GM18498 (cell line): Measurements from ENCODE around the gene SYCE1L.
A peak's percentile ranks its signal among the peaks of the same experiment; 100 is the strongest.
"Not testable (repeated sequence)": the region's sequence is repeated elsewhere in the genome, so short reads cannot be mapped to it uniquely, and the experiment has no call there.

Experiments used
- ATAC-seq: cut with Tn5 transposase; IDR thresholded peaks from one replicate; pipeline ENCODE4 v1.9.1; 2021; ENCODE audit warnings: mild to moderate bottlenecking, moderate library complexity; ENCODE audit not compliant: unreplicated experiment

SYCE1L gene

GRCh38 chr16:77197747-77198146 is 1.5 kb upstream of the SYCE1L start:
- ATAC-seq = no peak

GRCh38 chr16:77206533-77206932 is 7.3 kb downstream of the SYCE1L start:
- ATAC-seq = no peak

GRCh38 chr16:77207030-77207429 is 7.8 kb downstream of the SYCE1L start:
- ATAC-seq = no peak

DNA sequence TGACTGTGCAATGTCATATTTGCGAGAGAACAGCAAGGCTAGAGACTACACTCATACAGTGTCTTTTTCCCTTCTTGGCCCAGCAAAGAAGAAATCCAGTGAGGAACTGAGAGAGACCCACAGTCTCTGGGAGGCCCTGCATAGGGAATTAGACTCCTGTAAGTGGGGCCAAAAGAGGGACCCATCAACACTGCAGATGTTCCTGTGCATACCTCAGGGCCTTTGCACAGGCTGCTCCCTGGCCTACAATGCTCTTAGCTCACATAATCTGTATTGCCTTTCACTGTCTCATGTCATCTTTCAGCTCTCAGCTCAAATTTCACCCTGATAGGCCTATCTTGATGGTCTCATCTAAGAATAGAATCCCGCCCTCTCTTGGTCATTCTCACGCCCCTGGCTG is 9.2 kb downstream of the SYCE1L start:
- no peak for ATAC-seq

- peak; percentile 75 for ATAC-seq
These were observed 12.9 kb downstream of the SYCE1L start for GRCh38 chr16:77211880-77212740.

GRCh38 chr16:77212741-77213541 is 13.7 kb downstream of the SYCE1L start:
- ATAC-seq = peak; percentile 75

GRCh38 chr16:77213542-77214106 is 14.4 kb downstream of the SYCE1L start:
- no peak for ATAC-seq

DNA sequence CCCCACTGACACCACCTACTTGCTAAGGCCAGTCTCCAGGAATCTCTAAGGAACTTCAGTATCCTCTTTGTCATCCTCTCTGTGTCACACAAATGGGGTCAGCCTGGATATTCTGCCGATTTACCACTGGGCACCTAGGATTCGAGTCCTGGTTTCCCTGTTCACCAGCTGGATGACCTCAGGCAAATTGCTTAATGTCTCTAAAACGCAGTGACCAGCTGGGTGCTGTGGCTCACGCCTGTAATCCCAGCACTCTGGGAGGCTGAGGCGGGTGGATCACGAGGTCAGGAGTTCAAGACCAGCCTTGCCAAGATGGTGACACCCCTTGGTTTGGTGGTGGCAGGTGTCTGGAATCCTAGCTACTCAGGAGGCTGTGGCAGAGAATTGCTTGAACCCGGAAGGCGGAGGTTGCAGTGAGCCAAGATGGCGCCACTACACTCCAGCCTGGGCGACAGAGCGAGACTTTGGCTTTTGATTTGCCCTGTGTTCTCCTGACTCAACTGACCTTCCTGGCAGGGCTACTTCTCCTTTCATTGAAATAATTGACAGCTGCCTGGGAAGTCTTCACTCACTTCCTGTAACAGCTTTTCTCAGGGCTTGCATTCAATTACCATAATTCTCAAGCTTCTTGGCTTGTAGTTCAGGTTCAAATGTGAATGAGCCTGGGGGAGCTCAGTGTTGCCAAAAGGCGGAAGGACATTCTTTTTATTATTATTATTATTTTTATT is 15.4 kb downstream of the SYCE1L start:
- ATAC-seq = no peak

GRCh38 chr16:77219437-77219836 is 20.2 kb downstream of the SYCE1L start:
- ATAC-seq = no peak

DNA sequence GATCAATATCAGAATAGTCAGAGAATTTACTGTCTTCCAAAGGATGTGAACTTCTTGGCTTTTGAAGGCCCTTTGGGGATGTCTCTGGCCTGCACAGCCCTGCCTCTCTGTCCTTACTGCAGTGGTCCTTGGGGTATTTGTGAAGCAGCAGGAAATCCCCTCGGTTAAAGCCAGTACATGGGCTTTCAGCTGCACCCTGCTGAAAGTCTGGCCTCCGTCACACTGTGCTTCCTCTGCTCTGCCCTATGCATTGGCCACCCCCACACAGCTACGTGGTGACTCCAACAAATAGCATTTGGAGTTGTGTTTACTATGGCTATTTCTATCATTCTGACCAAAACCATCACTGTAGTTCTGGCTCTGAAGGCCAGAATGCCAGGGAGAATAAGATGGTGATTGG is 21.2 kb downstream of the SYCE1L start:
- ATAC-seq = no peak

- ATAC-seq = no peak
These were observed 22.3 kb downstream of the SYCE1L start for GRCh38 chr16:77221482-77221881.

DNA sequence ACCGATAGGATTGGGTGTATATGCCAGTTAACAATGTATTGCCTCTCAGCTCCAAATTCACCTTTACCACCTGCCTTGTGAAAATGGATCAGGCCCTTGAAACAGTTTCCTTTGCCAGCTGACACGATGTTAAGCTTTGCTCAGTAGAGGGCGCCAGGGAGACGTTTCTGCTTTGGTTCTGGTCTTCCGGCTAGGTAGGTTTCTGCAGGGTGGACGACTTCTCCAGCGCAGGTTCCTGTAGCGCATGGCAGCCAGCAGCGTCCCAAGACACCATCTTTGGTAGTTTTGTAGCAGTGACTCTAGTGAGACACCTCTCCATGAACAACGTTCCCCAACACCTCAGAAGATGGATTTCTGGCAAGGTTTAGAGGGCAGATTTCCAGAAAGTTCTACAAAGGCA is 24.0 kb downstream of the SYCE1L start:
- ATAC-seq = no peak

GRCh38 chr16:77225182-77225581 is 26.0 kb downstream of the SYCE1L start:
- no peak for ATAC-seq

GRCh38 chr16:77227745-77228144 is 28.5 kb downstream of the SYCE1L start:
- peak; percentile 80 for ATAC-seq

- ATAC-seq = no peak
These were observed 31.8 kb downstream of the SYCE1L start for GRCh38 chr16:77231047-77231446.

GRCh38 chr16:77233799-77234519 is 34.8 kb downstream of the SYCE1L start:
- no peak for ATAC-seq

DNA sequence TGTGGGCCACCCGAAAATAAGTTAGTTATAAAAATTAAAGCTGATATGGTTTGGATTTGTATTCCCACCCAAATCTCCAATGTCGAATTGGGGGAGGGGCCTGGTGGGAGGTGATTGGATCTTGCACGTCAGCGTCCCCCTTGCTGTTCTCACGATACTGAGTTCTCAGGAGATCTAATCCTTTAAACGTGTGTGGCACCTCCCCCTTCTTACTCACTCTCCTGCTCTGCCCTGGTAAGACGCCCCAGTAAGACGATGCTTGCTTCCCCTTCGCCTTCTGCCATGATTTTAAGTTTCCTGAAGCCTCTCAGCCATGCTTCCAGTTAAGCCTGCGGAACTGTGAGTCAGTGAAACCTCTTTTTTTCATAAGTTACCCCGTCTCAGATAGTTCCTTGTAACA is 35.4 kb downstream of the SYCE1L start:
- no peak for ATAC-seq

- peak; percentile 99 for ATAC-seq
These were observed 36.9 kb downstream of the SYCE1L start for GRCh38 chr16:77236063-77236511.

DNA sequence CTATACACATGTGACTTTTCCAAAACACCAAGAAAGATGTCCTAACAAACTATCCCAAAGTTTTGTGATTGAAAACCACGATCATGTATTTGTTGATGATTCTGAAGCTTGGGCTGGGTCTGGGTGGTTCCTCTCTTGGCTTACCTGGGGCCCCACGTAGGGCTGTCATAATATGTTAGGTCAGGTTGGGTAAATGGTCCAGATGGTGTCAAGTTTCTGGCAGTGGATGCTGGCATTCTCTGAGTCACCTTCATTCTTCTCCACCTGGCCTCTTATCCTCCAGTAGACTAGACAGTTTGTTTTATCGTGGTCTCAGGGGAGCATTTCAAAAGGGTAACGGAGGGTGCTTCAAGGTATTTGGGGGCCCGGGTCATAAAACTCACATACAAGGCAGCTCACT is 39.4 kb downstream of the SYCE1L start:
- ATAC-seq = no peak

DNA sequence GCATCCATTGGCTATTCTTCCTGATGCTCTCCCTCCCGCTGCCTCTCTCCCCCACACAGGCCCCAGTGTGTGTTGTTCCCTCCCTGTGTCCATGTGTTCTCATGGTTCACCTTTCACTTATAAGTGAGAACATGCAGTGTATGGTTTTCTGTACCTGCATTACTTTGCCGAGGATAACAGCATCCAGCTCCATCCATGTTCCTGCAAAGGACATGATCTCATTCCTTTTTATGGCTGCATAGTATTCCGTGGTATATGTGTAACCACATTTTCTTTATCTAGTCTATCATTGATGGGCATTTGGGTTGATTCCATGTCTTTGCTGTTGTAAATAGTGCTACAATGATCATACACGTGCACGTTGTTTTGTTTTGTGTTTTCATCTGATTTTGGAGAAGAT is 43.3 kb downstream of the SYCE1L start:
- not testable (repeated sequence) for ATAC-seq
